ENCODE measurements around the gene NXN.
"Not testable (repeated sequence)": the region's sequence is repeated elsewhere in the genome, so short reads cannot be mapped to it uniquely, and the experiment has no call there.

DNA sequence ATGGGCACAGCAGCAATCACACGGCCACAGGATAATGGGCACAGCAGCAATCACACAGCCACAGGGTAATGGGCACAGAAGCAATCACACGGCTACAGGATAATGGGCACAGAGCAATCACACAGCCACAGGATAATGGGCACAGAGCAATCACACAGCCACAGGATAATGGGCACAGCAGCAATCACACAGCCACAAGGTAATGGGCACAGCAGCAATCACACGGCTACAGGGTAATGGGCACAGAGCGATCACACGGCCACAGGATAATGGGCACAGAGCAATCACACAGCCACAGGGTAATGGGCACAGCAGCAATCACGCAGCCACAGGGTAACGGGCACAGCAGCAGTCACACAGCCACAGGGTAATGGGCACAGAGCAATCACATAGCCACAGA is 230.2 kb downstream of the NXN start:
- TF ChIP-seq, protein P1, sequence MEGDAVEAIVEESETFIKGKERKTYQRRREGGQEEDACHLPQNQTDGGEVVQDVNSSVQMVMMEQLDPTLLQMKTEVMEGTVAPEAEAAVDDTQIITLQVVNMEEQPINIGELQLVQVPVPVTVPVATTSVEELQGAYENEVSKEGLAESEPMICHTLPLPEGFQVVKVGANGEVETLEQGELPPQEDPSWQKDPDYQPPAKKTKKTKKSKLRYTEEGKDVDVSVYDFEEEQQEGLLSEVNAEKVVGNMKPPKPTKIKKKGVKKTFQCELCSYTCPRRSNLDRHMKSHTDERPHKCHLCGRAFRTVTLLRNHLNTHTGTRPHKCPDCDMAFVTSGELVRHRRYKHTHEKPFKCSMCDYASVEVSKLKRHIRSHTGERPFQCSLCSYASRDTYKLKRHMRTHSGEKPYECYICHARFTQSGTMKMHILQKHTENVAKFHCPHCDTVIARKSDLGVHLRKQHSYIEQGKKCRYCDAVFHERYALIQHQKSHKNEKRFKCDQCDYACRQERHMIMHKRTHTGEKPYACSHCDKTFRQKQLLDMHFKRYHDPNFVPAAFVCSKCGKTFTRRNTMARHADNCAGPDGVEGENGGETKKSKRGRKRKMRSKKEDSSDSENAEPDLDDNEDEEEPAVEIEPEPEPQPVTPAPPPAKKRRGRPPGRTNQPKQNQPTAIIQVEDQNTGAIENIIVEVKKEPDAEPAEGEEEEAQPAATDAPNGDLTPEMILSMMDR (conservative IDR thresholded peaks at IDR 0.05) = not testable (repeated sequence)
- not testable (repeated sequence) for TF ChIP-seq ZFX (IDR thresholded peaks at IDR 0.05)

All from C4-2B (cell line).